GM12875 (cell line): Measurements from ENCODE around the gene AHNAK2.
A peak's percentile ranks its signal among the peaks of the same experiment; 100 is the strongest.

Source experiments
- H3K4me3 ChIP-seq: one replicate; pipeline ENCODE4 v1.5.1; 2011; ENCODE audit warnings: low read depth, low read length, control low read depth
- CTCF ChIP-seq: IDR thresholded peaks from 2 replicates; pipeline ENCODE4 v1.5.1; 2011; ENCODE audit warnings: low read depth, mild to moderate bottlenecking, control low read depth, inconsistent platforms, low read length, moderate library complexity, borderline replicate concordance; ENCODE audit not compliant: insufficient read depth

Gene AHNAK2

GRCh38 chr14:105015905-105016304 lies 37.7 kb upstream of the AHNAK2 start:
- no peak overlapping the region for H3K4me3 ChIP-seq
- TF ChIP-seq CTCF, result no peak

DNA sequence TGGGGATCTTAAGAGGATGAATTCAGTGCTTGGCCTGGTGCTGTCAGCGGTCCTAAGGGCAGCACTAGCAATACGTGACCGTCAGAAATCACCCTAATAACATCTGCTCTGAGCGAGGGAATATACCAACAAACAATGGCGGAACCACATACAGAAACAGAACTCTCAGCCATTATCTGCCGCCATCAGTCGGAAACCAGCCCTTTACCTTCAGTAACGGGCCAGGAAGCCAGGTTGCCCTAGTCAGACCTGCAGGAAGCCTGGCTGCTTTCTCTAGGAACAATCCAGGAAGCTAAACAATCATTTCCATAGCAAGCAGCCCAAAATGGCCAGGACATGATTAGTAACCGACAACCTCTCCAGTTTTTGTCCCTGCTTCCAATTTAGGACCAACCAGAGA lies 37.1 kb upstream of the AHNAK2 start:
- H3K4me3 ChIP-seq, result no peak overlapping the region
- TF ChIP-seq CTCF, result no peak

- no peak overlapping the region for H3K4me3 ChIP-seq
- no peak for TF ChIP-seq CTCF
These were observed 36.5 kb upstream of the AHNAK2 start for GRCh38 chr14:105014631-105015030.

GRCh38 chr14:105014032-105014431 lies 35.9 kb upstream of the AHNAK2 start:
- no peak for TF ChIP-seq CTCF
- H3K4me3 ChIP-seq, result no peak overlapping the region

DNA sequence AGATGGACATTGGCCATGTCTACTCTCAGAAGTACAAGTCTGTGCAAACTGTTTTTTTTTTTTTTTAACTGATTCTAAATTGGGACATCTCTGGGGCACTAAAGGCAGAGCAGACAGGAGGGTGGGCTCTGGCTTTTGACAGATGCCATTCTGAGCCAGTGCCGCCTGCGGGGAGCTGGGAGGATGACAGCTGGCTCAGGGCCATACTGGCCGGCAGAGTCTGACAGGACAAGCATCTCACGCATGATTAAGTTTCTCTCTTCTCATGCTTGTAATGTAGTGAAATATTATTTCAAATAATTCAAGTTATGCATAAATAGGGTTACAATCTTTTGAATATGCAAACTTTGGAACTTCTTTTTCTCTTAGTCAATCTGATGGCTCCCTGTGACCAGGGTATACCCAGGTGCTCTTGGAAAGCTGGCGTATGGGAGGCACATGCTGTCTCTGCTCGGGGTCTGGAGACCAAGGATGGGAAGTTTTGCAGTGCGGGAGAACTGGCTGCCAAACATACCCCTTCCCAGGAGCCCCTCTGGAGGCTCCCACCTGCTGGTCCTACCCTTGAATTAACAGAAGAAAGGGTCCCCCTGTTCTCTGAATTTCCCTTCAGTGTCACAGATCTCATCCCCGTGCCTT lies 35.1 kb upstream of the AHNAK2 start:
- TF ChIP-seq CTCF, result no peak
- no peak overlapping the region for H3K4me3 ChIP-seq

GRCh38 chr14:105012171-105012985 lies 34.2 kb upstream of the AHNAK2 start:
- peak; percentile 35 for TF ChIP-seq CTCF
- no peak overlapping the region for H3K4me3 ChIP-seq
